Testis (tissue), 2 donors: ENCODE data around the gene DIAPH1.

Experiments used
- CTCF ChIP-seq, 3 experiments: fragments of 450-650 bp in 2 of 3; fragments of 200-600 bp in 1 of 3; sonication (generic) in 1 of 3; IDR thresholded peaks; one replicate each; pipeline ENCODE4 v1.5.1; 2016 to 2019; ENCODE audit warnings: antibody characterized with exemption in 3 of 3, mild to moderate bottlenecking in 2 of 3, moderate library complexity in 1 of 3
- POLR2A ChIP-seq: fragments of 450-650 bp; IDR thresholded peaks from one replicate; pipeline ENCODE4 v1.6.1; 2017; ENCODE audit warnings: antibody characterized with exemption, mild to moderate bottlenecking, moderate library complexity

- no peak for TF ChIP-seq CTCF (IDR thresholded peaks at IDR 0.05)
- TF ChIP-seq POLR2A = no peak
Observed at GRCh38 chr5:141543053-141543452, 75.7 kb downstream of the DIAPH1 start.
